Skeletal muscle tissue (tissue), 4 donors: ENCODE results near the gene TMEM240. TPM values are rescaled to one million over a fixed set of nuclear protein-coding genes. Genes with fewer than 3 reads are reported as not detected.
A peak's percentile ranks its signal among the peaks of the same experiment; 100 is the strongest.
"Not testable (repeated sequence)": the region's sequence is repeated elsewhere in the genome, so short reads cannot be mapped to it uniquely, and the experiment has no call there.

Source experiments
- H3K27ac ChIP-seq: one replicate; pipeline ENCODE4 v1.7.0; 2013; ENCODE audit warnings: mild to moderate bottlenecking, low read depth, low read length, inconsistent platforms
- H3K27me3 ChIP-seq, 3 donors: one replicate each; pipeline ENCODE4 v1.7.0; 2013; ENCODE audit warnings: low read length in 3 of 3; ENCODE audit not compliant: control insufficient read depth in 3 of 3, insufficient read depth in 3 of 3
- H3K36me3 ChIP-seq, 3 donors: one replicate each; pipeline ENCODE4 v1.7.0; 2013; ENCODE audit warnings: low read length in 3 of 3; ENCODE audit not compliant: control insufficient read depth in 3 of 3, insufficient read depth in 3 of 3
- H3K4me1 ChIP-seq, 3 donors: one replicate each; pipeline ENCODE4 v1.7.0; 2013; ENCODE audit warnings: low read length in 3 of 3, mild to moderate bottlenecking in 3 of 3; ENCODE audit not compliant: control insufficient read depth in 3 of 3, insufficient read depth in 3 of 3
- H3K4me3 ChIP-seq, 3 donors: one replicate each; pipeline ENCODE4 v1.7.0; 2013; ENCODE audit warnings: low read length in 3 of 3
- H3K9ac ChIP-seq, 3 donors: one replicate each; pipeline ENCODE4 v1.7.0; 2013; ENCODE audit warnings: low read length in 3 of 3, mild to moderate bottlenecking in 3 of 3, moderate library complexity in 2 of 3, low read depth in 1 of 3
- H3K9me3 ChIP-seq, 3 donors: one replicate each; pipeline ENCODE4 v1.7.0; 2013; ENCODE audit warnings: low read length in 3 of 3; ENCODE audit not compliant: control insufficient read depth in 3 of 3
- total RNA-seq: library from RNA; depleted of rRNA; stranded (reverse); fragments of >200 nt; gene quantifications from one replicate; pipeline ENCODE4 v1.2.3, GENCODE V29; 2014
- donor health status: Osteomylitis.

The TMEM240 gene
- total RNA-seq, 1 donor from 2014 or later, result 2.1 TPM

GRCh38 chr1:1535201-1536018 lies 5.0 kb downstream of the TMEM240 start:
- Histone ChIP-seq H3K27me3 (no peaks in the 10 kb centered on the region), H3K27ac (no peak overlapping the region), H3K9me3 (no peaks in the 10 kb centered on the region), H3K36me3 (peaks cover 0 to 7% (median 5%) of the 10 kb centered on the region in 3 donors), H3K4me3 (no peak overlapping the region), H3K9ac (no peak overlapping the region), H3K4me1 (peaks cover 14 to 36% (median 34%) of the 10 kb centered on the region in 3 donors)

GRCh38 chr1:1534401-1535154 lies 5.8 kb downstream of the TMEM240 start:
- Histone ChIP-seq H3K9ac (peak overlapping the region in 1 of 3 donors; percentile 40), H3K4me3 (no peak overlapping the region), H3K4me1 (peaks cover 14 to 36% (median 34%) of the 10 kb centered on the region in 3 donors), H3K36me3 (peaks cover 2 to 10% (median 10%) of the 10 kb centered on the region in 3 donors), H3K27me3 (no peaks in the 10 kb centered on the region), H3K27ac (no peak overlapping the region), H3K9me3 (no peaks in the 10 kb centered on the region)

- H3K4me1 ChIP-seq, result peaks cover 14 to 30% (median 29%) of the 10 kb centered on the region in 3 donors
- not testable (repeated sequence) for H3K27me3 ChIP-seq, H3K4me3 ChIP-seq, H3K27ac ChIP-seq, H3K9me3 ChIP-seq
- H3K9ac ChIP-seq, result peak overlapping the region in 2 of 3 donors; percentile 33 to 43
- peaks cover 3 to 14% (median 11%) of the 10 kb centered on the region in 3 donors for H3K36me3 ChIP-seq
Observed at GRCh38 chr1:1533894-1534291, 6.5 kb downstream of the TMEM240 start.

GRCh38 chr1:1533176-1533893 lies 7.1 kb downstream of the TMEM240 start:
- H3K27me3 ChIP-seq, H3K9me3 ChIP-seq: not testable (repeated sequence)
- peaks cover 14 to 30% (median 28%) of the 10 kb centered on the region in 3 donors for H3K4me1 ChIP-seq
- peak overlapping the region in 2 of 3 donors; percentile 36 to 45 for H3K4me3 ChIP-seq
- H3K27ac ChIP-seq, result peak overlapping the region; percentile 51
- H3K9ac ChIP-seq, result peak overlapping the region in 2 of 3 donors; percentile 45 to 71
- H3K36me3 ChIP-seq, result peaks cover 3 to 14% (median 11%) of the 10 kb centered on the region in 3 donors

GRCh38 chr1:1531947-1532346 lies 8.5 kb downstream of the TMEM240 start:
- Histone ChIP-seq H3K27me3 (no peaks in the 10 kb centered on the region), H3K27ac (no peak overlapping the region), H3K4me1 (peaks cover 11 to 26% (median 22%) of the 10 kb centered on the region in 3 donors), H3K4me3 (no peak overlapping the region), H3K9me3 (no peaks in the 10 kb centered on the region), H3K36me3 (peaks cover 5 to 10% (median 6%) of the 10 kb centered on the region in 3 donors), H3K9ac (no peak overlapping the region)

- Histone ChIP-seq H3K27me3 (no peaks in the 10 kb centered on the region), H3K36me3 (peaks cover 6 to 12% (median 7%) of the 10 kb centered on the region in 3 donors), H3K27ac (no peak overlapping the region), H3K4me3 (no peak overlapping the region), H3K9ac (no peak overlapping the region), H3K4me1 (peaks cover 4 to 14% (median 11%) of the 10 kb centered on the region in 3 donors), H3K9me3 (no peaks in the 10 kb centered on the region)
Observed at GRCh38 chr1:1529936-1530335, 10.5 kb downstream of the TMEM240 start.

- H3K36me3 ChIP-seq, result peaks cover 6 to 12% (median 7%) of the 10 kb centered on the region in 3 donors
- no peaks in the 10 kb centered on the region for H3K9me3 ChIP-seq
- no peak overlapping the region for H3K27ac ChIP-seq
- peaks cover 4 to 11% (median 9%) of the 10 kb centered on the region in 3 donors for H3K4me1 ChIP-seq
- no peak overlapping the region for H3K4me3 ChIP-seq
- no peaks in the 10 kb centered on the region for H3K27me3 ChIP-seq
- H3K9ac ChIP-seq, result no peak overlapping the region
Observed at GRCh38 chr1:1529321-1529720, 11.1 kb downstream of the TMEM240 start.

GRCh38 chr1:1528301-1529267 lies 11.8 kb downstream of the TMEM240 start:
- Histone ChIP-seq H3K27ac (no peak overlapping the region), H3K9me3 (no peaks in the 10 kb centered on the region), H3K4me1 (peaks cover 4 to 6% (median 6%) of the 10 kb centered on the region in 3 donors), H3K4me3 (no peak overlapping the region), H3K27me3 (no peaks in the 10 kb centered on the region), H3K9ac (no peak overlapping the region), H3K36me3 (peaks cover 7 to 12% (median 8%) of the 10 kb centered on the region in 3 donors)
